ENCODE results near the gene SUN1. TPM values are rescaled to one million over a fixed set of nuclear protein-coding genes. Genes with fewer than 3 reads are reported as not detected.

The SUN1 gene
- total and polyA plus RNA-seq, 2 donors (not counting 3 experiments of a cell fraction or from before 2014, with no cell fraction given), result 158 to 410 TPM

- Histone ChIP-seq H3K4me1 (ENCODE audit: control insufficient read depth, extremely low read depth, insufficient read depth, low read length) (peaks cover 6% of the 10 kb centered on the region), H3K36me3 (ENCODE audit: control insufficient read depth in 2 of 2, extremely low read depth in 1 of 2, insufficient read depth in 2 of 2, low read length in 2 of 2) (peaks cover 4 to 21% of the 10 kb centered on the region in 2 experiments), H3K4me3 (replicated peaks in 1 of 3; ENCODE audit: insufficient read depth in 1 of 3, low read depth in 1 of 3, low read length in 3 of 3) (no peak overlapping the region), H3K4me2 (ENCODE audit: insufficient read depth, low read length) (no peak overlapping the region), H3K27me3 (ENCODE audit: control insufficient read depth in 2 of 2, insufficient read depth in 2 of 2, low read length in 2 of 2) (no peaks in the 10 kb centered on the region), H3K9me3 (replicated peaks; ENCODE audit: control insufficient read depth, insufficient read depth, low read length) (no peaks in the 10 kb centered on the region), H4K20me1 (replicated peaks; ENCODE audit: control insufficient read depth, extremely low read depth, insufficient read depth, low read length) (no peaks in the 10 kb centered on the region), H3K27ac (ENCODE audit: insufficient read depth, low read depth, low read length) (no peak overlapping the region), H2AFZ (ENCODE audit: low read depth, low read length) (no peak overlapping the region), H3K79me2 (ENCODE audit: control insufficient read depth, insufficient read depth, low read length) (no peaks in the 10 kb centered on the region), H3K9me1 (replicated peaks; ENCODE audit: control insufficient read depth, extremely low read depth, insufficient read depth, low read length) (no peaks in the 10 kb centered on the region), H3K9ac (replicated peaks; ENCODE audit: extremely low read depth, insufficient read depth, low read length) (no peak overlapping the region)
- CTCF ChIA-PET, result interaction anchor here (1.5 to 1.7 kb wide), 2 partner anchors 22 to 62 kb away, joined by 3 to 4 read pairs; partner anchors contain the start of gene GET4
- TF ChIP-seq JUN (IDR thresholded peaks at IDR 0.05; ENCODE audit: borderline replicate concordance, insufficient read depth, insufficient read length, low read depth) (no peak), EZH2 (IDR thresholded peaks at IDR 0.05; ENCODE audit: borderline replicate concordance, low read depth, low read length, severe bottlenecking) (no peak), POLR2A (IDR thresholded peaks at IDR 0.05; ENCODE audit: low read depth, low read length) (no peak), GATA2 (IDR thresholded peaks at IDR 0.05; ENCODE audit: insufficient read depth, insufficient read length, low read depth, low read length) (no peak), FOS (IDR thresholded peaks at IDR 0.05; ENCODE audit: borderline replicate concordance, insufficient read depth, low read length) (no peak), POLR2AphosphoS5 (IDR thresholded peaks at IDR 0.05; ENCODE audit: insufficient read depth, low read depth, low read length) (no peak), MAX (IDR thresholded peaks at IDR 0.05; ENCODE audit: insufficient read depth, insufficient read length) (no peak), CTCF (IDR thresholded peaks at IDR 0.05; ENCODE audit: extremely low read depth in 1 of 2, insufficient read depth in 1 of 2, low read depth in 1 of 2, low read length in 2 of 2) (no peak), MYC (IDR thresholded peaks at IDR 0.05; ENCODE audit: low read depth, low read length) (no peak)
- intact Hi-C loops (cut with micrococcal nuclease) (no loop called here), dilution Hi-C loops (cut with MboI; ENCODE audit: extremely low pct_ligation_motif_present, low sequenced_read_pairs) (no loop called here)
- POLR2A ChIA-PET, result no interaction called here
- no TSS peak for BruUV-seq (replicated peaks)
- FAIRE-seq, result no peak
- DNase-seq (ENCODE audit: low read depth, low spot score), result no peak
These were observed 66.2 kb downstream of the SUN1 start for GRCh38 chr7:898460-898854.

Measured in endothelial cell of umbilical vein (primary cell).